Kidney (tissue), 14 donors: ENCODE results near the gene LTO1. TPM values are rescaled to one million over a fixed set of nuclear protein-coding genes. Genes with fewer than 3 reads are reported as not detected.

ENCODE experiments used
- DNase-seq, 5 donors: peaks; one replicate each; pipeline ENCODE4 v3.0.0-alpha.2; 2013 to 2020
- FAIRE-seq: peaks from 2 replicates; lab custom pipeline; 2012; peaks lifted over from hg19 to GRCh38; lab: Jason Lieb, UNC
- H3K27ac ChIP-seq, 2 donors: one replicate each; pipeline ENCODE4 v1.7.0; 2013; ENCODE audit warnings: low read depth in 2 of 2, low read length in 2 of 2, inconsistent platforms in 1 of 2
- H3K27me3 ChIP-seq: one replicate; pipeline ENCODE4 v1.7.1; 2013; ENCODE audit warnings: low read length, inconsistent platforms; ENCODE audit not compliant: control insufficient read depth, insufficient read depth
- H3K36me3 ChIP-seq, 3 donors: one replicate each; pipeline versions ENCODE4 v1.7.0 to v1.7.1; 2013; ENCODE audit warnings: low read length in 3 of 3, control low read depth in 1 of 3, inconsistent platforms in 1 of 3; ENCODE audit not compliant: insufficient read depth in 3 of 3, control insufficient read depth in 2 of 3
- H3K4me1 ChIP-seq, 3 donors: one replicate each; pipeline versions ENCODE4 v1.7.0 to v1.7.1; 2013; ENCODE audit warnings: low read length in 3 of 3, inconsistent platforms in 1 of 3, low read depth in 1 of 3; ENCODE audit not compliant: control insufficient read depth in 2 of 3, insufficient read depth in 2 of 3
- H3K4me3 ChIP-seq, 3 donors: one replicate each; pipeline versions ENCODE4 v1.7.0 to v1.8.1; 2013; ENCODE audit warnings: low read length in 3 of 3, control low read depth in 1 of 3, inconsistent platforms in 1 of 3
- H3K9ac ChIP-seq, 3 donors: one replicate each; pipeline versions ENCODE4 v1.7.0 to v1.7.1; 2013; ENCODE audit warnings: low read length in 3 of 3, control low read depth in 1 of 3, inconsistent platforms in 1 of 3
- H3K9me3 ChIP-seq, 3 donors: one replicate each; pipeline versions ENCODE4 v1.7.0 to v1.7.1; 2013; ENCODE audit warnings: low read length in 3 of 3, control low read depth in 1 of 3, inconsistent platforms in 1 of 3; ENCODE audit not compliant: control insufficient read depth in 2 of 3, insufficient read depth in 1 of 3
- CTCF ChIP-seq: IDR thresholded peaks from 3 replicates; pipeline ENCODE4 v1.5.1; 2012; ENCODE audit warnings: mild to moderate bottlenecking, moderate library complexity, borderline replicate concordance; ENCODE audit not compliant: insufficient read depth; ENCODE audit errors: extremely low read depth
- intact Hi-C: fragments of 100-400 bp; cut with DNase I; formaldehyde crosslinking; loops from one replicate; pipeline ENCODE4 v1.11.1; 2022
- polyA plus RNA-seq: library from polyadenylated mRNA; stranded (reverse); fragments of 350-450 nt; fragmentation: Illumina TruSeq; extraction: RNeasy Lipid Tissue Mini Kit (QIAGEN cat#74804); gene quantifications from one replicate; pipeline ENCODE4 v1.2.3, GENCODE V29; 2014; ENCODE audit warnings: low read depth, low replicate concordance; ENCODE audit not compliant: insufficient read depth
- total RNA-seq: library from RNA; stranded (reverse); fragmentation: NEBNext Ultra II Directional; extraction: Animal tissue kit (Norgen Biotek cat#: 25700); gene quantifications from one replicate; pipeline ENCODE4 v1.2.1, GENCODE V29; 2021
- donor health status: control.
- donor health status: control.
- donor health status: control.
- donor health status: control.
- donor health status: control.
- donor health status: DM: yes; HTN: yes; CAD: no.
- donor health status: Normal renal cell carcinoma (clear cell type).

LTO1 gene
- total and polyA plus RNA-seq, 2 donors from 2014 or later: 14.6 to 21.9 TPM

GRCh38 chr11:69685348-69685747 is 10.2 kb upstream of the LTO1 start:
- no peak for DNase-seq
- no peaks in the 10 kb centered on the region for H3K4me1 ChIP-seq
- intact Hi-C loops: no loop called here

GRCh38 chr11:69684651-69685050 is 9.5 kb upstream of the LTO1 start:
- Histone ChIP-seq H3K4me3 (no peak overlapping the region), H3K27ac (no peak overlapping the region), H3K4me1 (no peaks in the 10 kb centered on the region), H3K27me3 (no peaks in the 10 kb centered on the region), H3K36me3 (no peaks in the 10 kb centered on the region), H3K9me3 (no peaks in the 10 kb centered on the region), H3K9ac (no peak overlapping the region)
- no peak for TF ChIP-seq CTCF
- intact Hi-C loops: no loop called here
- no peak for DNase-seq
- no peak for FAIRE-seq

More at GRCh38 chr11:69685348-69685747, 10.2 kb upstream of the LTO1 start:
- Histone ChIP-seq H3K27me3 (no peaks in the 10 kb centered on the region), H3K27ac (no peak overlapping the region), H3K9ac (no peak overlapping the region), H3K4me3 (no peak overlapping the region), H3K9me3 (no peaks in the 10 kb centered on the region), H3K36me3 (no peaks in the 10 kb centered on the region)
- TF ChIP-seq CTCF: no peak
- FAIRE-seq: no peak

- Histone ChIP-seq H3K4me3 (no peak overlapping the region), H3K9me3 (no peaks in the 10 kb centered on the region), H3K36me3 (no peaks in the 10 kb centered on the region), H3K27me3 (no peaks in the 10 kb centered on the region), H3K27ac (no peak overlapping the region), H3K4me1 (no peaks in the 10 kb centered on the region), H3K9ac (no peak overlapping the region)
- no peak for FAIRE-seq
- no peak for DNase-seq
- TF ChIP-seq CTCF: peak; percentile 34
- intact Hi-C loops: no loop called here
Measured at GRCh38 chr11:69683764-69684333, 8.7 kb upstream of the LTO1 start.
